ENCODE data around the gene KCNF1.
"Not testable (repeated sequence)": the region's sequence is repeated elsewhere in the genome, so short reads cannot be mapped to it uniquely, and the experiment has no call there.

Gene KCNF1

DNA sequence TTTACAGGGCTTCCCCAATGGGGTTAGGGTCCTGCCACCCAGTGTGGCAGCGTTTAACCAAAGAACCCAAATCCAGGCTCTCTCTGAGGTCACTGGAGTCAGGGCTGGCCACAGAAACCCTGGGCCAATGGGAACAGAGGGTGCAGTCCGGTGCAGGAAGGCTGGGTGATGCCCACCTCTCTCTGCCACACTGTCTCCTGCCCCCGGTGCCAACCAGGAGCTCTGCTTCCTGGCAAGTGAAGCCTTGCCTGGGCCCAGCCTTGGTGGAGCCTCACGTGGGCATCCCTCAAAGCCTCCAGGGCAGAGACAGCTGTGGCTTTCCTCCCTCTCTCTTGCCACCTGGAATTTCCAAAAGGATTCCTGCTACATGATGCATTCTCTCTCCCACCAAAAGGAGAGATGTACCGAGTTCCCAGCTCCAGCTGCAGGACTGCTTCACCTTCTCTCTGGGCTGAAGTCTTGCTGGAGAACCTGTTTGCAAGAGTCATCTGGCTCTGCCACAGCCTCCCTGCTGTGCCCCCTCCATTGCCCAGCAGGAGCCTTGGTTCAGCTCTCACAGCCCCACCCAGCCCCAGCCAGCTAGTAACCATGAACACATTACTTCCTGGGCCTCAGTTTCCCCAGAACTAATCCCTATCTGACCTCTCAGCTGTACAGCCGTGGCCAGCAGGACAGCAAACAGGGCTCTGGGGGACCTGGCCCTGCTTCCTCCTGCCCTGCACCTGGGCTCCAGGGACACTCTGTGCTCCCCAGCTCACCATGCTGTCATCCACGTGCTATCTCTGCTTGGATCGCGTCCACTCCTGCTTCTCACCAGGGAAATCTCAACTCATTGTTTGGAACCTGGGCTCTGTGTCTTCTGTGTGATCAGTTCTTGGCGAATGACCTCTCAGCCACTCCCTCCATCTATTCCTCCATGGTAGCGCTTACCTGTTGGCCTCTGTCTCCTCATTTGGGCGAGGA lies 43.4 kb downstream of the KCNF1 start:
- H3K36me3 ChIP-seq (ENCODE audit: insufficient read depth, low read depth, low read length) = no peaks in the 10 kb centered on the region
- H3K9me3 ChIP-seq (ENCODE audit: insufficient read depth, low read depth, low read length) = no peaks in the 10 kb centered on the region
- H3K27ac ChIP-seq (ENCODE audit: low read length) = no peak overlapping the region
- no peak overlapping the region for H3K4me3 ChIP-seq (ENCODE audit: low read length)
- H3K27me3 ChIP-seq (ENCODE audit: insufficient read depth, low read length) = no peaks in the 10 kb centered on the region
- H3K9ac ChIP-seq (ENCODE audit: low read depth, low read length) = no peak overlapping the region
- H3K4me1 ChIP-seq (ENCODE audit: insufficient read depth, low read length) = no peaks in the 10 kb centered on the region

DNA sequence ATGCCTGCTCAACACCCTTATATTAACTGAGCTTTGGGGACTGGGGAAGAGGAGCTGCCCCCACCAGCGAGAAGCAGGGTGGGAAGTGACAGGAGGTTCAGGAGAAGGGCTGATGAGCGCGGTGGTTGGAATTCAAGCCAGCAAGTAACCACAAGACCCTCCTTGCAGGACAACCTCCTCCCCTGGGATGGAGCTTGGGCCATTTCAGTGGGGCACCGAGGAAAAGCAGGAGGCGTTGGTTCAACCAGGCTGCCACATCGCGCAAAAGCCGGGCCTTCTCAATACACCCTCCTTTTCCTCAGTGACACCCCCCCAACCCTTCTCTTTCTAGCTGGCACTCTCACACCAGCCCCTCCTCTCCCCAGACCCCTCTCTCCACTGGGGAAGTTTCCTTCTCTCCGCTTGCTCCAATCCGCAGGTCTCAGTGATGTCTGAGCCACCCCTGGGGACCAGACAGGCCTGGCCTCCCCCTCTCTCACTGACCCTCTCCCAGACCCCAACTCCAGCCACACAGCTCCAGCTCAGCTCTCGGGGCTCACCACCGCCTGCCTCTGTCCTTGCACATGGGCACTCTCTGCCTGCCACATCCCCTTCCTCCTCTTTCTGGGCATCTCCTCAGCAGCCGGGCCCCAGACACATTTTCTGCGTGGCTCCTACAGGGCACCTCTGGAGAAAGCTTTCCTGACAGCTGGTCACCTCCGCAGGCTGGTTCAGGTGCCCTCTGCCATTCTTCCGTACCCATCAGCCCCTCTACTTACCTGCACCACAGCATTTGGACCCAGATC lies 44.5 kb downstream of the KCNF1 start:
- no peak overlapping the region for H3K4me3 ChIP-seq (ENCODE audit: low read length)
- H3K4me1 ChIP-seq (ENCODE audit: insufficient read depth, low read length) = no peaks in the 10 kb centered on the region
- H3K27ac ChIP-seq (ENCODE audit: low read length) = no peak overlapping the region
- no peaks in the 10 kb centered on the region for H3K36me3 ChIP-seq (ENCODE audit: insufficient read depth, low read depth, low read length)
- H3K9ac ChIP-seq (ENCODE audit: low read depth, low read length) = no peak overlapping the region
- H3K27me3 ChIP-seq (ENCODE audit: insufficient read depth, low read length) = no peaks in the 10 kb centered on the region
- no peaks in the 10 kb centered on the region for H3K9me3 ChIP-seq (ENCODE audit: insufficient read depth, low read depth, low read length)

DNA sequence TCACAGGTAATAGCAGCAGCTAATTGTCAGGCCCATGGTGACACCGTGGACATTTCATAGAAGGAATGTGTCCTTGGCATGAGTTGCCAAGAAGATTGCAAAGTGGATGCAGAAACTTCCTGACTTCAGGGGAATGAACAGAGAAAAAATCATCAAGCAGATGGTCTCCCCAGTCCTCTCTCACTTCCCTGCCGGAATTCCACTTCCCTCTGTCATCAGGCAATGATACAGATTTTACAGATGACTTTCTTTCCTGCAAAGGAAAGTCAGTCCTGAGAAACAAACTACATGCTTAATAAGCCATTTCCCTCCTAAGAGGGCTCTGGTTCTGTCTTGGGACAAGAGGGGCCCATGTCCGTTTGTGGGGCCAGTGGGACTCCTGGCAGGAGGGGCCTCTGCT lies 45.7 kb downstream of the KCNF1 start:
- Histone ChIP-seq H3K27me3 (ENCODE audit: insufficient read depth, low read length) (no peaks in the 10 kb centered on the region), H3K9ac (ENCODE audit: low read depth, low read length) (no peak overlapping the region), H3K36me3 (ENCODE audit: insufficient read depth, low read depth, low read length) (no peaks in the 10 kb centered on the region), H3K27ac (ENCODE audit: low read length) (no peak overlapping the region), H3K4me3 (ENCODE audit: low read length) (no peak overlapping the region), H3K4me1 (ENCODE audit: insufficient read depth, low read length) (no peaks in the 10 kb centered on the region), H3K9me3 (ENCODE audit: insufficient read depth, low read depth, low read length) (no peaks in the 10 kb centered on the region)

GRCh38 chr2:10958452-10958851 lies 46.7 kb downstream of the KCNF1 start:
- not testable (repeated sequence) for H3K4me1 ChIP-seq (ENCODE audit: insufficient read depth, low read length); H3K9me3 ChIP-seq (ENCODE audit: insufficient read depth, low read depth, low read length)

GRCh38 chr2:10960606-10961489 lies 49.1 kb downstream of the KCNF1 start:
- Histone ChIP-seq H3K4me1 (ENCODE audit: insufficient read depth, low read length) (0 out of 2 replicates have a peak, but pooled peaks cover 4% of the 10 kb centered on the region), H3K4me3 (ENCODE audit: low read length) (no peak overlapping the region), H3K27ac (ENCODE audit: low read length) (no peak overlapping the region), H3K36me3 (ENCODE audit: insufficient read depth, low read depth, low read length) (no peaks in the 10 kb centered on the region), H3K27me3 (ENCODE audit: insufficient read depth, low read length) (no peaks in the 10 kb centered on the region), H3K9ac (ENCODE audit: low read depth, low read length) (no peak overlapping the region), H3K9me3 (ENCODE audit: insufficient read depth, low read depth, low read length) (no peaks in the 10 kb centered on the region)

More at GRCh38 chr2:10958452-10958851, 46.7 kb downstream of the KCNF1 start:
- not testable (repeated sequence) for H3K27me3 ChIP-seq (ENCODE audit: insufficient read depth, low read length); H3K36me3 ChIP-seq (ENCODE audit: insufficient read depth, low read depth, low read length); H3K9ac ChIP-seq (ENCODE audit: low read depth, low read length); H3K4me3 ChIP-seq (ENCODE audit: low read length); H3K27ac ChIP-seq (ENCODE audit: low read length)

DNA sequence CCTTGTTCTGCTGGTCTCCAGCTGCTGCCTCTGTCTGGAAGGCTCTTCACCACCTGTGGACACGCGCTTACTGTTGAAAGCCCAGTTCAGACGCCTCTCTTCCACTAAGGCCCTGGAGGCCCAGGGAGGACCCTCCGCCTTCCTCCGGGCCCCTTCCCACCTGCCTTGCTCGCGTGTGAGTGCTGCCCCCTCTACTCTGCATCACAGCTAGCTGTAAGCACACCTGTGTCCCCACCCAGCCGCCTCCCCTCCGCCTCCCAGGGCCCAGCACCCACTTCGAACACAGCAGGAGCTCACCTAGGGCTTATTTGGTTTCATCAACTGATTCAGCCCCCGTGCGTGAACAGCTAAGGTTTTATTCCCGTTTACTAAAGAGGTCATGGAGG lies 49.7 kb downstream of the KCNF1 start:
- no peak overlapping the region for H3K27ac ChIP-seq (ENCODE audit: low read length)
- H3K9ac ChIP-seq (ENCODE audit: low read depth, low read length) = no peak overlapping the region
- H3K27me3 ChIP-seq (ENCODE audit: insufficient read depth, low read length) = no peaks in the 10 kb centered on the region
- no peak overlapping the region for H3K4me3 ChIP-seq (ENCODE audit: low read length)
- no peaks in the 10 kb centered on the region for H3K36me3 ChIP-seq (ENCODE audit: insufficient read depth, low read depth, low read length)
- H3K4me1 ChIP-seq (ENCODE audit: insufficient read depth, low read length) = 0 out of 2 replicates have a peak, but pooled peaks cover 4% of the 10 kb centered on the region
- no peaks in the 10 kb centered on the region for H3K9me3 ChIP-seq (ENCODE audit: insufficient read depth, low read depth, low read length)

- H3K27ac ChIP-seq (ENCODE audit: low read length) = no peak overlapping the region
- H3K9me3 ChIP-seq (ENCODE audit: insufficient read depth, low read depth, low read length) = no peaks in the 10 kb centered on the region
- no peaks in the 10 kb centered on the region for H3K27me3 ChIP-seq (ENCODE audit: insufficient read depth, low read length)
- 0 out of 2 replicates have a peak, but pooled peaks cover 4% of the 10 kb centered on the region for H3K4me1 ChIP-seq (ENCODE audit: insufficient read depth, low read length)
- H3K9ac ChIP-seq (ENCODE audit: low read depth, low read length) = no peak overlapping the region
- H3K36me3 ChIP-seq (ENCODE audit: insufficient read depth, low read depth, low read length) = no peaks in the 10 kb centered on the region
- no peak overlapping the region for H3K4me3 ChIP-seq (ENCODE audit: low read length)
Measured at GRCh38 chr2:10962004-10962403, 50.3 kb downstream of the KCNF1 start.

DNA sequence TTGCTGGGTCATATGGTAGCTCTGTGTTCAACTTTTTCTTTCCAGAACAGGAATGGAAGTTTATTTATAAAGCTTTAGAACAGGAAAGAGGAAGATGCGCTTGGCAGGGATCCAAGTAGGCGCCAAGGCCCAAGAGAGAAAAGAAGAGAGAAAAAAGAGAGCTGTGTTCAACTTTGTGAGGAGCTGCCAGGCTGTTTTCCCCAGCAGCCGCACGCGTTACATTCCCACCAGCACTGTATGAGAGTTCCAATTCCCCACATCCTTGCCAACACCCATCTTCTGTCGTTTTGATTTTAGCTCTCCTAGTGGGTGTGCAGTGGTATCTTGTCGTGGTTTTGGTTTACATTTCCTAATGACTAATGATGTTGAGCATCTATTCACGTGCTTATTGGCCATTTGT lies 51.4 kb downstream of the KCNF1 start:
- no peak overlapping the region for H3K27ac ChIP-seq (ENCODE audit: low read length)
- H3K4me1 ChIP-seq (ENCODE audit: insufficient read depth, low read length) = 0 out of 2 replicates have a peak, but pooled peaks cover 4% of the 10 kb centered on the region
- H3K27me3 ChIP-seq (ENCODE audit: insufficient read depth, low read length) = no peaks in the 10 kb centered on the region
- H3K36me3 ChIP-seq (ENCODE audit: insufficient read depth, low read depth, low read length) = no peaks in the 10 kb centered on the region
- no peaks in the 10 kb centered on the region for H3K9me3 ChIP-seq (ENCODE audit: insufficient read depth, low read depth, low read length)
- H3K4me3 ChIP-seq (ENCODE audit: low read length) = no peak overlapping the region
- H3K9ac ChIP-seq (ENCODE audit: low read depth, low read length) = no peak overlapping the region

Data from iPS-20b (cell line).